Ovary (tissue), 9 donors: ENCODE measurements around the gene CPN1. TPM values are rescaled to one million over a fixed set of nuclear protein-coding genes. Genes with fewer than 3 reads are reported as not detected.

ENCODE experiments used
- DNase-seq, 5 donors: peaks; one replicate each; pipeline ENCODE4 v3.0.0-alpha.2; 2019 to 2020
- H3K27ac ChIP-seq, 2 donors: fragments of 200-600 bp; one replicate each; pipeline versions ENCODE4 v1.5.1 to v1.8.0; 2019 to 2022
- H3K27me3 ChIP-seq: fragments of 200-600 bp; one replicate; pipeline ENCODE4 v1.8.0; 2022
- H3K36me3 ChIP-seq: fragments of 200-600 bp; sonication (generic); one replicate; pipeline ENCODE4 v1.5.1; 2019
- H3K4me1 ChIP-seq: one replicate; pipeline ENCODE4 v1.8.1; 2013; ENCODE audit warnings: mild to moderate bottlenecking, moderate library complexity; ENCODE audit not compliant: insufficient read depth
- H3K4me3 ChIP-seq: fragments of 200-600 bp; sonication (generic); one replicate; pipeline ENCODE4 v1.5.1; 2017
- H3K9me3 ChIP-seq, 2 donors: fragments of 200-600 bp in 1 of 2; sonication (generic) in 1 of 2; one replicate each; pipeline versions ENCODE4 v1.5.1 to v1.8.1; 2013 to 2019; ENCODE audit warnings: mild to moderate bottlenecking in 1 of 2, moderate library complexity in 1 of 2
- EP300 ChIP-seq: sonication (generic); formaldehyde crosslinking; IDR thresholded peaks from one replicate; pipeline ENCODE4 v1.6.1; 2017; ENCODE audit warnings: antibody characterized with exemption
- POLR2A ChIP-seq: fragments of 450-650 bp; IDR thresholded peaks from one replicate; pipeline ENCODE4 v1.6.1; 2017; ENCODE audit warnings: antibody characterized with exemption, mild to moderate bottlenecking, moderate library complexity
- WGBS, 3 donors: extraction: QIAGEN DNeasy Blood & Tissue Kit in 1 of 3; methylation state at CpG; one replicate each; pipeline versions ENCODE4 v1.1.5 to v1.1.7; 2013 to 2017; 5-methylcytosine and 5-hydroxymethylcytosine counted together
- intact Hi-C, 4 donors: fragments of 100-400 bp; cut with DNase I; formaldehyde crosslinking; loops; one replicate each; pipeline versions ENCODE4 v1.11.0 to v1.15.1; 2022 to 2023
- polyA plus RNA-seq, 2 donors: library from polyadenylated mRNA; stranded (reverse); fragments of 200-250 nt in 1 of 2; fragments of 350-450 nt in 1 of 2; fragmentation: Illumina TruSeq in 1 of 2; extraction: RNeasy Lipid Tissue Mini Kit (QIAGEN cat#74804) in 1 of 2; gene quantifications; one replicate each; pipeline ENCODE4 v1.2.3, GENCODE V29; 2013 to 2014
- total RNA-seq, 7 donors: library from RNA; depleted of rRNA in 2 of 7; stranded (reverse); fragments of >200 nt in 2 of 7; fragmentation: NEBNext Ultra II Directional in 3 of 7; extraction: Animal tissue kit (Norgen Biotek cat#: 25700) in 3 of 7; gene quantifications; one replicate each; pipeline versions ENCODE4 v1.1.0 to v1.2.4, GENCODE V29; 2016 to 2023
- TF ChIP-seq, protein P1 (sequence below), 3 donors: fragments of 450-650 bp in 2 of 3; fragments of 200-600 bp in 1 of 3; IDR thresholded peaks; one replicate each; pipeline versions ENCODE4 v1.5.1 to v1.8.0; 2016 to 2022; ENCODE audit warnings: antibody characterized with exemption in 3 of 3, mild to moderate bottlenecking in 1 of 3
- donor health status: DM: no; HTN: no; CAD: no; lungs with moderate emphysema.
- donor health status: DM: no; HTN: no; CAD: no.
- donor health status: Bipolar disorder and iron deficiency.
- donor health status: DM: yes; HTN: yes; CAD: no.
- donor health status: DM: no; HTN: no; CAD: no.
- donor health status: DM: yes; HTN: yes; CAD: no.

CPN1 gene
- total and polyA plus RNA-seq, 9 donors, result not detected

DNA sequence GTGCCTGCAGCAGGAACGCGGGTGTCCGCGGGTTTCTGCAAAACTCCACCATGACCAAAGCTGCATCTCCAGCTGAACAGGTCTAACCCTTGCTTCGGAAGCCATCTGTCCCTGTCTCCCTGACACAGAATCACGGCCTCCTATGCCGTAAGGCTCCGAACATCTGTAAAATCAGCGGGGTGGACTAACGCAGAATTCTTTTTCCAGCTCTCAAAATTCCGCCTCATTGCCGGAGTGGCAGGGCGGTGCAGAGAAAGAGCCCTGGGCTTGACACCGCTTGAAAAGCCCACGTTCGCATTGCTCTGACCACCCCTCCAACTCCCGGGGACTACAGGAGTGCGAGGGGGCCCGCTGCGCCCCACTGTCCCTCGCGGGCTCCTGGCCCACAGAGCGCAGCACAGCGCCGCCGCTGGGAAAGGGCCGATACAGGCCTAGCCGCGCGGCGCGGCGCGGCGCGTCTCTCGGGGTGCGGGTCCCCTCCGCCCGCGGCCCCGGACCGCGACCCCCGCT is 72.3 kb downstream of the CPN1 start:
- Histone ChIP-seq H3K4me1 (peaks cover 9% of the 10 kb centered on the region), H3K27ac (peak overlapping the region; percentile 62 to 88), H3K27me3 (no peaks in the 10 kb centered on the region), H3K4me3 (peak overlapping the region; percentile 48), H3K9me3 (no peaks in the 10 kb centered on the region), H3K36me3 (no peaks in the 10 kb centered on the region)
- peak in 3 of 5 donors; percentile 37 to 68 (median 66) for DNase-seq
- intact Hi-C loops, result loop anchor here in 2 of 4 donors (5.0 to 10.0 kb wide), 2 partner anchors 95 to 102 kb away; no protein-coding TSS in a partner anchor
- WGBS, 3 donors, result 0 to 1% (median 1%) methylated on average over 18 to 45 of the region's 45 CpGs
- TF ChIP-seq POLR2A, result no peak
- TF ChIP-seq, protein P1, sequence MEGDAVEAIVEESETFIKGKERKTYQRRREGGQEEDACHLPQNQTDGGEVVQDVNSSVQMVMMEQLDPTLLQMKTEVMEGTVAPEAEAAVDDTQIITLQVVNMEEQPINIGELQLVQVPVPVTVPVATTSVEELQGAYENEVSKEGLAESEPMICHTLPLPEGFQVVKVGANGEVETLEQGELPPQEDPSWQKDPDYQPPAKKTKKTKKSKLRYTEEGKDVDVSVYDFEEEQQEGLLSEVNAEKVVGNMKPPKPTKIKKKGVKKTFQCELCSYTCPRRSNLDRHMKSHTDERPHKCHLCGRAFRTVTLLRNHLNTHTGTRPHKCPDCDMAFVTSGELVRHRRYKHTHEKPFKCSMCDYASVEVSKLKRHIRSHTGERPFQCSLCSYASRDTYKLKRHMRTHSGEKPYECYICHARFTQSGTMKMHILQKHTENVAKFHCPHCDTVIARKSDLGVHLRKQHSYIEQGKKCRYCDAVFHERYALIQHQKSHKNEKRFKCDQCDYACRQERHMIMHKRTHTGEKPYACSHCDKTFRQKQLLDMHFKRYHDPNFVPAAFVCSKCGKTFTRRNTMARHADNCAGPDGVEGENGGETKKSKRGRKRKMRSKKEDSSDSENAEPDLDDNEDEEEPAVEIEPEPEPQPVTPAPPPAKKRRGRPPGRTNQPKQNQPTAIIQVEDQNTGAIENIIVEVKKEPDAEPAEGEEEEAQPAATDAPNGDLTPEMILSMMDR (IDR thresholded peaks at IDR 0.05), result peak in 2 of 3 donors; percentile 12 to 18

DNA sequence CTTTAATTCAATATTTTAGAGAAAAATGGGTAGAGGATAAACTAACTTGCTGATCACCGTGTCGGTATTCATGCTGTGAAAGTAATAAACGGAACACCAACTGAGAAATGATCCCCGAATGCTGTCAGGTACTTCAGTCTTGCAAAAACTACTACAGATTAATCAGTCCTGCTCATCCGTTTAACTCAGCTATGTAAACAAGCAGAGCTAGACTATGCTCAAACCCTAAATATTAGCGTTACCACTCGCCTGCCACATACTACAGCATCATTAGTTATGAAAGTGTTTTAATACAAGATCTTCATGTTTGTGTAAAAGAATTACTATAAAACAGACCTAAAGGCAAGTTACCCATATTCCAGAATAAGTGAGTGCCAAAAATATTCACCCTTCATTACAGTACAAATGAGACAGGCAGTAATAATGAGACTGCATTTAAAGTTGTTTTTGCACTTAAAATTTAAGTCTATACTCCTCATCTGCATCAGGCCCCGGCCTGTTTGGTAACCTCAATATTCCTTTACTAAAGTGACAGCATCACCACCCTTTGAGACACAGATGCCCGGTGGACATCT is 72.9 kb downstream of the CPN1 start:
- Histone ChIP-seq H3K4me3 (peak overlapping the region; percentile 48), H3K27ac (peak overlapping the region; percentile 8 to 62), H3K36me3 (no peaks in the 10 kb centered on the region), H3K9me3 (no peaks in the 10 kb centered on the region), H3K4me1 (peaks cover 9% of the 10 kb centered on the region), H3K27me3 (no peaks in the 10 kb centered on the region)
- intact Hi-C loops, result loop anchor here in 2 of 4 donors (5.0 to 10.0 kb wide), 2 partner anchors 94 to 101 kb away; no protein-coding TSS in a partner anchor
- TF ChIP-seq EP300, result no peak
- TF ChIP-seq POLR2A, result no peak
- TF ChIP-seq, protein P1 (IDR thresholded peaks at IDR 0.05), result no peak
- WGBS, 3 donors, result 1 to 8% (median 2%) methylated on average over 9 of the region's 9 CpGs
- no peak for DNase-seq

DNA sequence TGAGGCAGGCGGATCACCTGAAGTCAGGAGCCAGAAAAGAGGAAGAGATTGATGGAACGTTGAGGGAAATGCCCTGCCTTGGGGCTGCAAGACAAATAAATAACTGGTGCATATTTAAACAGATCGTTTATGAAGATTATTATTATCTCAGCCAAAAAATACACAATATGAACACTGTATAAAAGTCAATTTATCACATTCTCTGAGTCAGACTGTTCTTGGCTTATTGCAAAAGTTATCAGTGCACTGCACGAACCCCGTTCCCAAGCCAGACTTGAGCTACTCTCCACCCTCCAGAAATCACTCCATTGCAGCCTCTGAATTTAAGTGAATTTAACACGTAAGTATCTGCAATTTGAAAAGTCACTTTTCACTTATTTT is 73.5 kb downstream of the CPN1 start:
- Histone ChIP-seq H3K27me3 (no peaks in the 10 kb centered on the region), H3K4me3 (peak overlapping the region; percentile 48), H3K9me3 (no peaks in the 10 kb centered on the region), H3K36me3 (no peaks in the 10 kb centered on the region), H3K27ac (peak overlapping the region; percentile 8), H3K4me1 (peaks cover 9% of the 10 kb centered on the region)
- 17 to 25% (median 19%) methylated on average over 6 of the region's 6 CpGs for WGBS, 3 donors
- TF ChIP-seq, protein P1 (IDR thresholded peaks at IDR 0.05), result no peak
- TF ChIP-seq EP300 (no peak), POLR2A (no peak)
- peak in 1 of 5 donors; percentile 32 for DNase-seq
- intact Hi-C loops, result loop anchor here in 2 of 4 donors (5.0 to 10.0 kb wide), 2 partner anchors 93 to 101 kb away; no protein-coding TSS in a partner anchor

DNA sequence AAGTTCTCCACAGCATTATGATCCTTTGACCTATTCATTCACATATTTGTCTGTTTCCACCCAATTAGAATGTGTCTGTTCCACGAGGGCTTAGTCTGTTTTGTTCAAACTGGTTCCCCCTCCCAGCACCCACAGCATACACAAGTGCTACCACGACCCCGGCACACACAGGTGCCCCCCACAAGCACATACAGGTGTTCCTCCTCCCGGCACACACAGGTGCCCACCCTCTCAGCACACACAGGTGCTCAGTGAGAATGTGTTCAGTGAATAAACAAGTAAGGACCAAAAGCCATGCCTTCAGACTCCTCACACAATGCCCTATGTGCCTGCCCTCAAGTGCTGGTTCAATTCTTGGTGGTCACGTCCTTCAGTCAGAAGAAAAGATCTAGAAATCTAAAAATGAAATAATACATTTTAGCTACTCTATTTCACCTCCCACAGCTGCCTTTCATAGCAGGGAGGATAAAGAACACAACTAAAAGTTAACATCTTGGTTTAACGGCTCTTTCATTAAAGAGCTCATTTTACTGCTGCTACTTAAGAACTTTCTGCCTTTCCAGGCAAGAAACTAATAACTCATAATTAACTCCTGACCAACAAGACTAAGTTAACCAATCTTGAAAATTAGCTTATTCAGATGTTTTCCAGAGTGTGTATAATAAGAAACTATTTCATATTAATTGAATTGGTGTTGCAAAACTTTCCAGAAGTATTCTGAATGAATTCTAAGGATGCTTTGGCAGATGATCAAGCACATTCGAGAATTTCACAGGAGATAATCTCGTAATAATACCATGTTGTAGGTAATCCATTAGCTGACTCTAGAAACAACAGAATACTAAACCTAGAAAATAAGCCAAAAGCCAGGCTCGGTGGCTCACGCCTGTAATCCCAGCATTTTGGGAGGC is 74.2 kb downstream of the CPN1 start:
- Histone ChIP-seq H3K9me3 (no peaks in the 10 kb centered on the region), H3K36me3 (no peaks in the 10 kb centered on the region), H3K27me3 (no peaks in the 10 kb centered on the region), H3K4me1 (peaks cover 11% of the 10 kb centered on the region), H3K4me3 (no peak overlapping the region), H3K27ac (peak overlapping the region; percentile 8 to 54)
- no peak for DNase-seq
- intact Hi-C loops, result loop anchor here in 2 of 4 donors (5.0 to 10.0 kb wide), 2 partner anchors 93 to 100 kb away; no protein-coding TSS in a partner anchor
- TF ChIP-seq, protein P1 (IDR thresholded peaks at IDR 0.05), result no peak
- TF ChIP-seq EP300, result no peak
- no peak for TF ChIP-seq POLR2A
- 38 to 46% (median 42%) methylated on average over 10 of the region's 10 CpGs for WGBS, 3 donors
